ENCODE measurements around the gene SNX3. TPM values are rescaled to one million over a fixed set of nuclear protein-coding genes. Genes with fewer than 3 reads are reported as not detected.
"Not testable (repeated sequence)": the region's sequence is repeated elsewhere in the genome, so short reads cannot be mapped to it uniquely, and the experiment has no call there.

The SNX3 gene
- total RNA-seq, 1 donor from 2014 or later, result 179 TPM

GRCh38 chr6:108253241-108253640 is 7.6 kb downstream of the SNX3 start:
- Histone ChIP-seq H3K27me3 (no peaks in the 10 kb centered on the region), H3K27ac (no peak overlapping the region), H3K4me3 (no peak overlapping the region), H3K9me3 (no peaks in the 10 kb centered on the region), H3K36me3 (no peaks in the 10 kb centered on the region), H3K4me1 (peaks cover 12% of the 10 kb centered on the region)
- no peak for ATAC-seq
- no peak for DNase-seq
- TF ChIP-seq CTCF (IDR thresholded peaks at IDR 0.05), result no peak
- intact Hi-C loops (cut with DNase I), result no loop called here

GRCh38 chr6:108252055-108252454 is 8.8 kb downstream of the SNX3 start:
- Histone ChIP-seq H3K9me3 (no peaks in the 10 kb centered on the region), H3K36me3 (no peaks in the 10 kb centered on the region), H3K27ac (no peak overlapping the region), H3K4me1 (peaks cover 7% of the 10 kb centered on the region), H3K4me3 (no peak overlapping the region), H3K27me3 (no peaks in the 10 kb centered on the region)
- no peak for TF ChIP-seq CTCF (IDR thresholded peaks at IDR 0.05)
- ATAC-seq (no peak), DNase-seq (no peak)
- intact Hi-C loops (cut with DNase I), result no loop called here

- intact Hi-C loops (cut with DNase I), result no loop called here
- H3K4me1 ChIP-seq, result peaks cover 7% of the 10 kb centered on the region
- H3K4me3 ChIP-seq, result no peak overlapping the region
- ATAC-seq (no peak), DNase-seq (no peak)
- no peaks in the 10 kb centered on the region for H3K9me3 ChIP-seq
- no peaks in the 10 kb centered on the region for H3K36me3 ChIP-seq
- H3K27ac ChIP-seq, result no peak overlapping the region
- TF ChIP-seq CTCF (IDR thresholded peaks at IDR 0.05), result no peak
- no peaks in the 10 kb centered on the region for H3K27me3 ChIP-seq
Observed at GRCh38 chr6:108251252-108251651, 9.6 kb downstream of the SNX3 start.

- DNase-seq, result no peak
- no peak for ATAC-seq
- TF ChIP-seq CTCF (IDR thresholded peaks at IDR 0.05), result peak; percentile 6
- H3K27ac ChIP-seq, result no peak overlapping the region
- peaks cover 7% of the 10 kb centered on the region for H3K4me1 ChIP-seq
- no peaks in the 10 kb centered on the region for H3K9me3 ChIP-seq
- H3K4me3 ChIP-seq, result no peak overlapping the region
- H3K27me3 ChIP-seq, result no peaks in the 10 kb centered on the region
- intact Hi-C loops (cut with DNase I), result no loop called here
- H3K36me3 ChIP-seq, result no peaks in the 10 kb centered on the region
Observed at GRCh38 chr6:108250240-108250866, 10.5 kb downstream of the SNX3 start.

GRCh38 chr6:108247965-108248536 is 12.8 kb downstream of the SNX3 start:
- Histone ChIP-seq H3K9me3 (no peaks in the 10 kb centered on the region), H3K4me3 (no peak overlapping the region), H3K27me3 (no peaks in the 10 kb centered on the region), H3K36me3 (no peaks in the 10 kb centered on the region), H3K4me1 (no peaks in the 10 kb centered on the region), H3K27ac (no peak overlapping the region)
- DNase-seq, result no peak
- TF ChIP-seq CTCF (IDR thresholded peaks at IDR 0.05), result no peak
- intact Hi-C loops (cut with DNase I), result no loop called here
- no peak for ATAC-seq

- H3K36me3 ChIP-seq; H3K4me3 ChIP-seq; intact Hi-C loops (cut with DNase I); DNase-seq; H3K4me1 ChIP-seq; H3K27me3 ChIP-seq; H3K27ac ChIP-seq; H3K9me3 ChIP-seq; ATAC-seq: not testable (repeated sequence)
Observed at GRCh38 chr6:108245095-108245494, 15.7 kb downstream of the SNX3 start.

Measured in upper lobe of right lung (tissue), 1 donor.